OCI-LY1 (cell line): ENCODE data around the gene TMEM203.

Source experiments
- H2AFZ ChIP-seq: fragments of 200-600 bp; sonication (generic), shearing (Covaris generic); 2 replicates; pipeline ENCODE4 v1.6.0; 2014; ENCODE audit warnings: antibody characterized with exemption, mild to moderate bottlenecking, low read length
- H3F3A ChIP-seq: fragments of 200-600 bp; sonication (generic), shearing (Covaris generic); 2 replicates; pipeline ENCODE4 v1.6.0; 2014; ENCODE audit warnings: mild to moderate bottlenecking, antibody characterized with exemption, low read length, moderate library complexity; ENCODE audit not compliant: insufficient read depth
- H3K27ac ChIP-seq: fragments of 200-600 bp; sonication (generic); 2 replicates; pipeline ENCODE4 v1.5.1; 2014; ENCODE audit warnings: low read length, mixed run types, mild to moderate bottlenecking, low read depth; ENCODE audit not compliant: poor library complexity, severe bottlenecking
- H3K27me3 ChIP-seq: fragments of 200-600 bp; sonication (generic); 2 replicates; pipeline ENCODE4 v1.6.0; 2014; ENCODE audit warnings: antibody characterized with exemption, mild to moderate bottlenecking, low read length, moderate library complexity; ENCODE audit not compliant: insufficient read depth
- H3K36me3 ChIP-seq: fragments of 200-600 bp; sonication (generic); 2 replicates; pipeline ENCODE4 v1.6.1; 2014; ENCODE audit warnings: mild to moderate bottlenecking, antibody characterized with exemption, low read length, moderate library complexity, mixed read lengths; ENCODE audit not compliant: insufficient read depth
- H3K4me1 ChIP-seq: fragments of 200-600 bp; sonication (generic); 2 replicates; pipeline ENCODE4 v1.5.1; 2014; ENCODE audit warnings: mild to moderate bottlenecking, low read length, moderate library complexity; ENCODE audit not compliant: insufficient read depth, severe bottlenecking
- H3K4me2 ChIP-seq: fragments of 200-600 bp; sonication (generic), shearing (Covaris generic); 2 replicates; pipeline ENCODE4 v1.6.1; 2014; ENCODE audit warnings: low read length
- H3K4me3 ChIP-seq: fragments of 200-600 bp; sonication (generic); 2 replicates; pipeline ENCODE4 v1.5.1; 2014; ENCODE audit warnings: low read length, low read depth, mild to moderate bottlenecking, mixed read lengths; ENCODE audit not compliant: poor library complexity, severe bottlenecking
- H3K79me2 ChIP-seq: fragments of 200-600 bp; shearing (Covaris generic); 2 replicates; pipeline ENCODE4 v1.6.1; 2016; ENCODE audit warnings: mixed run types, low read length, mixed read lengths; ENCODE audit not compliant: insufficient read depth
- H3K9ac ChIP-seq: fragments of 200-600 bp; sonication (generic), shearing (Covaris generic); 2 replicates; pipeline ENCODE4 v1.6.1; 2014; ENCODE audit warnings: mild to moderate bottlenecking, low read length, mixed read lengths
- H3K9me2 ChIP-seq: fragments of 200-600 bp; sonication (generic), shearing (Covaris generic); 2 replicates; pipeline ENCODE4 v1.6.1; 2014; ENCODE audit warnings: low read depth, mild to moderate bottlenecking, low read length, mixed read lengths
- H3K9me3 ChIP-seq: fragments of 200-600 bp; shearing (Covaris generic); 2 replicates; pipeline ENCODE4 v1.6.1; 2014; ENCODE audit warnings: low read length, mixed read lengths
- H4K20me1 ChIP-seq: fragments of 200-600 bp; sonication (generic), shearing (Covaris generic); 2 replicates; pipeline ENCODE4 v1.6.0; 2016; ENCODE audit warnings: mild to moderate bottlenecking, low read length; ENCODE audit not compliant: insufficient read depth
- EZH2 ChIP-seq: fragments of 200-600 bp; sonication (generic), shearing (Covaris generic); IDR thresholded peaks from 2 replicates; pipeline ENCODE4 v1.8.0; 2017; ENCODE audit warnings: borderline replicate concordance, mixed run types, mild to moderate bottlenecking, antibody characterized with exemption, low read length, moderate library complexity, mixed read lengths
- TF ChIP-seq, protein P1 (sequence below): fragments of 200-600 bp; sonication (generic), shearing (Covaris generic); IDR thresholded peaks from 2 replicates; pipeline ENCODE4 v1.5.1; 2017; ENCODE audit warnings: mild to moderate bottlenecking, antibody characterized with exemption, low read length, moderate library complexity, mixed read lengths

Gene TMEM203

DNA sequence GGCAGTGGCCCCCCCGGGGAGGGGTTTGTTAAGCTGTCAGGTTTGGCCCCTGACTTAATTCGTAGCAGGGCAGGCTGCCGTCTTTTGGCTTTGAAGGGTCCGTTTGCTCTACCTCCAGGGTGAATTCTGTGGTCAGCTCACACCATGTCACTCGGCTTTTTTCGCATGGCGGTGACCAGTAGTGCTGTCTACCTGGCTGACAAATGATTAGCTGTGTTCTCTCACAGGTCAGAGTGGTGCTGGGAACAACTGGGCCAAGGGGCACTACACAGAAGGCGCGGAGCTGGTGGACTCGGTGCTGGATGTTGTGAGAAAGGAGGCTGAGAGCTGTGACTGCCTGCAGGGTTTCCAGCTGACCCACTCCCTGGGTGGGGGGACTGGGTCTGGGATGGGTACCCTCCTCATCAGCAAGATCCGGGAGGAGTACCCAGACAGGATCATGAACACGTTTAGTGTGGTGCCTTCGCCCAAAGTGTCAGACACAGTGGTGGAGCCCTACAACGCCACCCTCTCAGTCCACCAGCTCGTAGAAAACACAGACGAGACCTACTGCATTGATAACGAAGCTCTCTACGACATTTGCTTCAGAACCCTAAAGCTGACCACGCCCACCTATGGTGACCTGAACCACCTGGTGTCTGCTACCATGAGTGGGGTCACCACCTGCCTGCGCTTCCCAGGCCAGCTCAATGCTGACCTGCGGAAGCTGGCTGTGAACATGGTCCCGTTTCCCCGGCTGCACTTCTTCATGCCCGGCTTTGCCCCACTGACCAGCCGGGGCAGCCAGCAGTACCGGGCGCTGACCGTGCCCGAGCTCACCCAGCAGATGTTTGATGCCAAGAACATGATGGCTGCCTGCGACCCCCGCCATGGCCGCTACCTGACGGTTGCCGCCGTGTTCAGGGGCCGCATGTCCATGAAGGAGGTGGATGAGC, 37.1 kb upstream of the TMEM203 start:
- Histone ChIP-seq H3K4me1 (peaks cover 30% of the 10 kb centered on the region), H3K4me3 (peak overlapping the region; percentile 100), H4K20me1 (no peaks in the 10 kb centered on the region), H3K9me3 (no peaks in the 10 kb centered on the region), H3K36me3 (peaks cover 28% of the 10 kb centered on the region), H3K79me2 (peaks cover 6% of the 10 kb centered on the region; the same call in 1 of the 2 replicates), H3K9me2 (no peaks in the 10 kb centered on the region), H3K27ac (no peak overlapping the region), H3K9ac (peak overlapping the region; percentile 99), H2AFZ (no peak overlapping the region), H3K4me2 (peak overlapping the region; percentile 100), H3F3A (no peaks in the 10 kb centered on the region), H3K27me3 (0 out of 2 replicates have a peak, but pooled peaks cover 6% of the 10 kb centered on the region)
- TF ChIP-seq, protein P1, sequence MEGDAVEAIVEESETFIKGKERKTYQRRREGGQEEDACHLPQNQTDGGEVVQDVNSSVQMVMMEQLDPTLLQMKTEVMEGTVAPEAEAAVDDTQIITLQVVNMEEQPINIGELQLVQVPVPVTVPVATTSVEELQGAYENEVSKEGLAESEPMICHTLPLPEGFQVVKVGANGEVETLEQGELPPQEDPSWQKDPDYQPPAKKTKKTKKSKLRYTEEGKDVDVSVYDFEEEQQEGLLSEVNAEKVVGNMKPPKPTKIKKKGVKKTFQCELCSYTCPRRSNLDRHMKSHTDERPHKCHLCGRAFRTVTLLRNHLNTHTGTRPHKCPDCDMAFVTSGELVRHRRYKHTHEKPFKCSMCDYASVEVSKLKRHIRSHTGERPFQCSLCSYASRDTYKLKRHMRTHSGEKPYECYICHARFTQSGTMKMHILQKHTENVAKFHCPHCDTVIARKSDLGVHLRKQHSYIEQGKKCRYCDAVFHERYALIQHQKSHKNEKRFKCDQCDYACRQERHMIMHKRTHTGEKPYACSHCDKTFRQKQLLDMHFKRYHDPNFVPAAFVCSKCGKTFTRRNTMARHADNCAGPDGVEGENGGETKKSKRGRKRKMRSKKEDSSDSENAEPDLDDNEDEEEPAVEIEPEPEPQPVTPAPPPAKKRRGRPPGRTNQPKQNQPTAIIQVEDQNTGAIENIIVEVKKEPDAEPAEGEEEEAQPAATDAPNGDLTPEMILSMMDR = no peak
- no peak for TF ChIP-seq EZH2

DNA sequence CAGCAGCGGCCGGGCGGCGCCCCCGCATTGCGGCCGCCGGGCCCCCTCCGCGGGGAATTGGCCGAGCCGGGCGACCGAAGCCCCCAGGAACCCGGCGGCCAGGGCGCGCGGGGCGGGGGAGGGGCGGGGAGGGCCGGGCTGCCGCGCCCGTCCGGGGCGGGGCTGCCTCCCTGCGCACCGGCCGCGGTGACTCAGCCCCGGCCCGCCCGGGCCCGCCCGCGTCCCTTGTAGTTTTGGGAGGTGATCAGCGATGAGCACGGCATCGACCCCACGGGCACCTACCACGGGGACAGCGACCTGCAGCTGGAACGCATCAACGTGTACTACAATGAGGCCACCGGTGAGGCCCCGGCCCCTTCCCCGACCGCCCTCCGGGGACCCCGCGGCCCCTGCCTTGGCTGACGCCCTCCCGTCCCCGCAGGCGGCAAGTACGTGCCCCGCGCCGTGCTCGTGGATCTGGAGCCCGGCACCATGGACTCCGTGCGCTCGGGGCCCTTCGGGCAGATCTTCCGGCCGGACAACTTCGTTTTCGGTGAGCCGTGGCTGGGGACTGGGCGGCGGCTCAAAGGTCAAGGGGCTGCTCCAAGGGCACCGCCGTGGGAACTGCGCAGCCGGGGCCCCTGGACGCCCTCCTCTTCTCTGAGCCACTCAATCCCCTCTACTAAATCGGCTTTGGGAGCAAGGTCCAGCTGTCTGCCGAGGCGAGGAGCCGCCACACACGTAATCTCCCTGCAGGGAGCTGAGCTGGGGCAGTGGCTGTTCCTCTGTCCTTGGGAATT, 36.2 kb upstream of the TMEM203 start:
- peaks cover 36% of the 10 kb centered on the region for H3K4me1 ChIP-seq
- H3F3A ChIP-seq = no peaks in the 10 kb centered on the region
- H2AFZ ChIP-seq = no peak overlapping the region
- H3K9me3 ChIP-seq = no peaks in the 10 kb centered on the region
- peaks cover 6% of the 10 kb centered on the region; the same call in 1 of the 2 replicates for H3K79me2 ChIP-seq
- no peaks in the 10 kb centered on the region for H3K9me2 ChIP-seq
- H4K20me1 ChIP-seq = no peaks in the 10 kb centered on the region
- peaks cover 28% of the 10 kb centered on the region for H3K36me3 ChIP-seq
- H3K9ac ChIP-seq = peak overlapping the region; percentile 99
- no peak for TF ChIP-seq EZH2
- TF ChIP-seq, protein P1 = no peak
- H3K27me3 ChIP-seq = 0 out of 2 replicates have a peak, but pooled peaks cover 6% of the 10 kb centered on the region
- peak overlapping the region; percentile 100 for H3K4me2 ChIP-seq
- peak overlapping the region; percentile 100 for H3K4me3 ChIP-seq
- no peak overlapping the region for H3K27ac ChIP-seq

DNA sequence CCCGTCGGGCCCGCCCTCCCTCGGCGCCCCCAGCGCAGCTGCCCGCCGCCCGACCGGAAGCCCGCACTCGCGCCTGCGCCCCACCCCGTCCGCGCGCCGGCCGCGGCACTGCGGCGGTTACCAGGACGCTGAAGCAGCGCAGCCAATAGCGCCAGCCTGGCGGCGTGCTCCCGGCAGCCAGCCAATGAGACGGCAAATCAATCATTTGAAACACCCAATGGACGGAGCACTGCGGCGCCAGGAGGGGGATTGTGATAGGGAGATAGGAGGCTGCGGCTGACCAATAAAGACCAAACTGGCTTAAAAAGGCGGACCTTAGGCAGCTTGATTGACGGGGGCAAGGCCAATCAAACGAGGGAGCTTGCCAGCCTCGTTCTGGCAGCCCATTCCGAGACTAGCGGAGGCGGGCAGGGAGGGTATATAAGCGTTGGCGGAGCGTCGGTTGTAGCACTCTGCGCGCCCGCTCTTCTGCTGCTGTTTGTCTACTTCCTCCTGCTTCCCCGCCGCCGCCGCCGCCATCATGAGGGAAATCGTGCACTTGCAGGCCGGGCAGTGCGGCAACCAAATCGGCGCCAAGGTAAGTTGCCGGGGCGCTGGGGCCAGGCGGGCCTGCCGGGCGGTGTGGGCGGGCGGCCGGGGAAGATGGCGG, 35.5 kb upstream of the TMEM203 start, which contains the start of gene TUBB4B:
TSS of gene TUBB4B (plus strand) at position 447 of the 649 bp plus-strand sequence. CDS start at position 521, 74 bp downstream.
- Histone ChIP-seq H3K27me3 (0 out of 2 replicates have a peak, but pooled peaks cover 6% of the 10 kb centered on the region), H2AFZ (no peak within 1 kb of the TSS), H3K4me3 (peak within 1 kb of the TSS; percentile 100), H3F3A (no peaks in the 10 kb centered on the region), H3K27ac (peak within 1 kb of the TSS; percentile 67), H3K9ac (peak within 1 kb of the TSS; percentile 99), H3K4me2 (peak within 1 kb of the TSS; percentile 100), H3K9me3 (no peaks in the 10 kb centered on the region), H3K9me2 (no peaks in the 10 kb centered on the region), H4K20me1 (no peaks in the 10 kb centered on the region), H3K36me3 (peaks cover 28% of the 10 kb centered on the region), H3K79me2 (peaks cover 6% of the 10 kb centered on the region; the same call in 1 of the 2 replicates), H3K4me1 (peaks cover 38% of the 10 kb centered on the region)
- TF ChIP-seq, protein P1 = no peak
- TF ChIP-seq EZH2 = no peak
